HG03097 (cell line): ENCODE data around the gene APC2.
"Not testable (repeated sequence)": the region's sequence is repeated elsewhere in the genome, so short reads cannot be mapped to it uniquely, and the experiment has no call there.

ENCODE experiments used
- ATAC-seq: cut with Tn5 transposase; IDR thresholded peaks from one replicate; pipeline ENCODE4 v1.9.1; 2021; ENCODE audit not compliant: unreplicated experiment, low FRiP score

APC2 gene

GRCh38 chr19:1427221-1427920 is 22.6 kb upstream of the APC2 start:
- ATAC-seq, result no peak

- no peak for ATAC-seq
Observed at GRCh38 chr19:1428738-1429391, 21.1 kb upstream of the APC2 start.

DNA sequence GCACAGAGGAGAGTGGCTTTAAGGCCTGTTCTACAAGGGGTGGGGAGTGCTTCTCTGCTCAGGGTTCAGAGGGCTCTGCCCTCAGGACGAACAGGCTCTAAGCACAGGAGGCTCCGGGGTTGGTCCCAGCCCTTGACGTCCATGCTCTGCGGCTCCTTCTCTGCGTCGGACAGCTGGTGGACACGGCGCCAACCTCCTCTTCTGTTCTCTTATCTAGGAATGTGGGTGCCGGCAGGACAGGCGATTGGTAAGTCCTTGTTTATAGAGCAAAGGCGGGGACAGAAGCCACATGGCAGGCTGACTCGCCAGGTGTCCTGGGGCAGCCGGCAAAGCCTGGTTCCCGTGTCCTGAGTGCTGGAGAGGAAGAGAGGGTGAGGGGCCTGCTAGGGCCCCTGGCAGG is 20.2 kb upstream of the APC2 start:
- ATAC-seq, result no peak

DNA sequence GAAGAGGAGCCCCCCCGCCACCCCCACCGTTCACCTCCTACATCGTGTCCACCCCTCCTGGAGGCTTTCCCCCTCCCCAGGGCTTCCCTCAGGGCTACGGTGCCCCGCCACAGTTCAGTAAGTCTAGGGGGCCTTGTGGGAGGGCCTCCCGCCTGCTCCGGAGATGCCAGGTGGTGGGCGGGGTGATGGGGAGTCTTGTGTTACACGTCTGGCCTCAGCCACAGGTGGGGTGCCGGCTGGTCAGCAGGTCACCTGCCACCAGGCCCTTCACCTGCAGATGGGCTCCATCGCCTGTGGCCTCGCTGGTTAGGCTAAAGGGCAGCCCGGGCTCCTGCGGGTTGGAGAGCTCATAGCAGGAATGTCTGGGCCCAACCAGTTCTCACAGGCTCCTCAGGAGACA is 19.7 kb upstream of the APC2 start:
- ATAC-seq, result no peak

DNA sequence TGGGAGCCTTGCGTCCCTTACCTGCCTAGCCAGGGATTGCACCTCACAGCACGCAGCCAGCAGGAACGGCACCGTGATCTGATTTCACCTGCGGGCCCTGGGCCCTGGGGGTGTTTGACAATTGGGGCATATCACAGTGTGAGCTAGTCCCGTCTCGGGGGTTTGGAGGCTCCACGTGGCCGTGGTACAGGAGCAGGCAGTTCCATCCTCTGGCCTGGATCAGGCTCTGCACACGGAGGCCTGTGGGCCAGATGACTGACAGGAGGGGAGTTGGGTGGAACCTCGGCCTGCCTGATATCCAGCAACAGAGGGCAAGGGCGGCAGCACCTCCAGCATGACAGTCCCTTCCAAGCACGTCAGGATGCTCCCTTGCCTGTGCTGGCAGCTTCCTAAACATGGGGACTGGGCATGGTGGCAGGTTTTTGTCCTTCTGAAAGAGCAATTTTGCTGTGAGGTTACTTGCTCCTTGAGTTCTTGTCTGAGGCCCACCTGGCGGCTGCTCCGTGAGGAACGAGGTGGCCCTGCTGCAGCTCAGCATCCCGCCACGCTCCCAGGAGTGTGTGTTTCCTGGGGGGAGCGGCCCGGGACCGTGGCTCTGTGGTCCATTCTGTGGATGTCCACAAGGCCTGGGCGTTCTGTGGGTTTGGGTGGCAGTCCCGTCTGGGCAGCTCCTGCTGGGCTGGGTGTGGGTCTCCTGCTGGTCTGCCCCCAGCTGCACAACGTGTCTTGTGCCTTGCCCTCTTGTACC is 18.0 kb upstream of the APC2 start:
- ATAC-seq, result no peak

GRCh38 chr19:1432507-1432887 is 17.4 kb upstream of the APC2 start:
- no peak for ATAC-seq

DNA sequence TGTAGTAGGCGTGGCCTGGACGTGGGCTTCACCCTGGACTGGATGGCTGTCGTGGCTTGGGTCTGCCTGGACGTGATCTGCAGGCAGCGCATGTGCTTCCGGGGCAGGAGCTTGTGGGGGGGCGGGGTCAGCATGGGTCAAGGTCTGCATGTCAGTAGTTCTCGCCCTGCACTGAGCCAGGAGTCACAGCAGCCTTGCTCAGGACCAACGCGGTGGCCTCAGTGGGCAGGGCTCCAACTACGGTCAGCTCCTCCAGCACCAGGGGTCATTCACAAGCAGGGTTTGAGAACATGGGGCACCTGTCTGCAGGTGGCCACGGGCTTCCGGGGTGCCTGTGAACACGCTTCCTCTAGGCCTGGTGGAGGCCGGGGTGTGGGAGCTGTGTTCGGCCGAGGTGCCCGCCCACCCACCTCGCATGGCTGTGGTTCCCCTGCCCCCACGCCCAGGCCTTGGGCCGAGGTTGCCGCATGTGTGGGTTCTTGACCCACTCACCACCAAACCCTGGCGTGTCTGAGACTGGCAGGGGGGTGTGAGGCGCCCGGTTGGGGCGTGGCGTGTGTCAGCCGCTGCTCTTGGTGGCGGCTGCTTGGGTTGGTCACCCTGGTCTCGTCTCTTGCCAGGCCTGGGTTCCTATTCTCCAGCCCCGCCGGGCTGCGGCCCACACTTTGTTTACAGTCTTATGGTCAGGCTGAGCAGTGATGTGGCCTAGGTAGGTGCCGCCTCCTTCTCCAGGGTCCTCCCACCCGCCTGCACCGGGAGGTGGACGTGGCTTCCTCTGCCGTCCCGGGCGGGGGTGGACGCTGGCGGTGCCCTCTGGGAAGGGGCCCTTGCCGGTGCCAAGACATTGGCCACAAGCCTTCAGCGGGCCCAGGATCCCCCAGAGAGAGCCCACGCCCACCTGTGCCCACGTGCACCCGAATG is 16.5 kb upstream of the APC2 start:
- no peak for ATAC-seq

GRCh38 chr19:1434040-1434366 is 15.9 kb upstream of the APC2 start:
- ATAC-seq, result no peak

DNA sequence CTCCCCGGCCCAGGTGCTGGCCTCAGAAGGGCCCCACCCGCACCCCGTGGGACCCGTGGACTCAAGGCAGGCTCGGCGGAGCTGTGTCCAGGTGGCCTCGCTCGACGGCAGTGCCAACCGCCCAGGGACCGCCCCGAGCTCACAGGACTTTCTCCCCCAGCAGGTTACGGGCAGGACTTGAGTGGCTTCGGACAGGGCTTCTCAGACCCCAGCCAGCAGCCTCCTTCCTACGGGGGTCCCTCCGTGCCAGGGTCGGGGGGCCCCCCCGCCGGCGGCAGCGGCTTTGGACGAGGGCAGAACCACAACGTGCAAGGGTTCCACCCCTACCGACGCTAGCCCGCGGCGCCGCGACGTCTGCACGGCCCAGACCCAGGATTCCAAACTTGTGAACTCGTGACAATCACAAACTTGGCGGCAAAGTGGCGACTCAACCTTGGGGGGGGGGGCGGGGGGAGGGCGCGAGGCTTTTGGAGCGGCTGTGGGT is 15.3 kb upstream of the APC2 start:
- no peak for ATAC-seq

DNA sequence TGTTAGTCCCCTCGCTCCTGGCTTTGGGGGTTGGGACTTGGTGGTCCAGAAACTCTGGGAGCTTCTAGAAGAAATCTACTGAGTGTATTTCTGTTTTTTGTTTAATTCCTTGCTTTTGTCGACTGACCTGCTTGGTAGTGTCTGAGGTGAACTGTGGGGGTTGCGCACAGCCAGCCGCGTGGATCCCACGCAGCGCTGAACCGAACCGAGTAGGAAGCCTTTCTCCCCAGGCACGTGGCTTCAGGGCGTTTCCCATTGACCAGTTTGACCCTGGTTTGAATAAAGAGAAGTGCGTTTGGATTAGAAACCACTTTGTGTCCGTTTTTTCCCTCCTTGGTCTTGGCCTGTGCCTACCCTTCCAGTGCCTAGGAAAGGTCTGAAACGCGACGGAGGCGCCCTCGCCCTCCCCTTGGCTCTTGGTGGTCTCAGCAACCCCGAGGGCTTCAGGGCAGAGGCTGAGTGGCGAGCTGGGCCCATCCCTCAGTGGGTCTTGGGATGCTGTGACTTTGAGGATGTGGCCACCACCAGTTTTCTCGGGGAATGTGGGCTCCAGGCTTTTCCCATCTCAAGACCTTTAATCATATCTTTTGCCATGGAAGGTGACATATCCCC is 14.4 kb upstream of the APC2 start:
- no peak for ATAC-seq

DNA sequence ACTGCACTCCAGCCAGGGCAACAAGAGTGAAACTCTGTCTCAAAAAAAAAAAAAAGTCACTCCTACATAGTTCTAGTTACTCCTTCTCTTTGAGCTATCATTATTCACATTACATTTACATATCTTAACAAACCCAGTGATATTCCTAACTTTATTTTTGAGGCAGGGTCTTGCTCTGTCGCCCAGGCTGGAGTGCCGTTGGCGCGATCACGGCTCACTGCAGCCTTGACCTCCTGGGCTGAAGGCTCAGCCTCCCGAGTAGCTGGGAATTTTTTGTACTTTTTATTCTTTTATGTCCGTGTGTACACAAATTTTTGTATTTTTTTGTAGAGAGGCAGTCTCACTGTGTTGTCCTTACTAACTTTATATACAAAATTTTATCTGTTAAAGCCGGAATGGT is 12.3 kb upstream of the APC2 start:
- no peak for ATAC-seq

DNA sequence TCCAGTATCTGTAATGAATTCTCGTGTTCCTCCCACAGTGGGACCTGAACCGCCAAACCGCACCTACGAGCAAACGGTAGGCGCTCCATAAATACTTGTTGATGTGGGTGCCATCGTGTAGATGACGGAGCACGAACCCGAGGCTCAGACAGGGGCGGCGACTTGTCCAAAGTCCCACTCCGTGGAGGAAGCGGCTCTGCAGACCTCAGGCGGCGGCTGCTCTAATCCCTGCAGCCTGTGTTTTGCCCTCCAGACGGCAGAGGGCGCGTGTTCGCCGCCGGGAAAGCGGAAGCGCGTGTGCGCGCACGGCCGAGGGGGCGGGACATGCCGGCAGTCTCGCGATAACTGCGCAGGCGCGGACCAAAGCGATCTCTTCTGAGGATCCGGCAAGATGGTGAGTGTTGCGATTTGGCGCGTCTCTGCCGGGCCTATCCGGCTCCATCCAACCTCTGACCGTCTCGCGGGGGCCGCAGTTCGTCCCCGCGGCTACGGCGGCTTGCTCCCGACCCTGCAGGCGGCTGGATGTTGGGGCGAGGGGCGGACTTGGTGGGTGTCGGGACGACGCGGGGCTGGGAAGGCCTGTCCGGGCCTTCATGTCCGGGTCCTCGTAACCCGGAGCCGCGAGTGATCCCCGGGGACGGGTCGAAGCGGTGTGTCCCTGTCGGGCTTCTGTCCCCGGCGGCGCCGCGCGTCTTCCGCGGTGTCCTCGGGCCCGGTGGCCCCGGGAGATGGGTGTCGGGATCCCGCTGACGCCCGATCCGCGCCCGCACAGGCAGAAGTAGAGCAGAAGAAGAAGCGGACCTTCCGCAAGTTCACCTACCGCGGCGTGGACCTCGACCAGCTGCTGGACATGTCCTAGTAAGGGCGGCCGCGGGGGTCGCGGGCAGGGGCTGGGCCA is 11.6 kb upstream of the APC2 start, which contains the start of gene RPS15:
Gene RPS15, plus strand, starts transcription at position 362 of the 898 bp plus-strand sequence. Its CDS starts 30 bp downstream, at position 392.
- ATAC-seq, result peak; percentile 75

GRCh38 chr19:1438933-1439354 is 11.0 kb upstream of the APC2 start:
- ATAC-seq, result no peak

DNA sequence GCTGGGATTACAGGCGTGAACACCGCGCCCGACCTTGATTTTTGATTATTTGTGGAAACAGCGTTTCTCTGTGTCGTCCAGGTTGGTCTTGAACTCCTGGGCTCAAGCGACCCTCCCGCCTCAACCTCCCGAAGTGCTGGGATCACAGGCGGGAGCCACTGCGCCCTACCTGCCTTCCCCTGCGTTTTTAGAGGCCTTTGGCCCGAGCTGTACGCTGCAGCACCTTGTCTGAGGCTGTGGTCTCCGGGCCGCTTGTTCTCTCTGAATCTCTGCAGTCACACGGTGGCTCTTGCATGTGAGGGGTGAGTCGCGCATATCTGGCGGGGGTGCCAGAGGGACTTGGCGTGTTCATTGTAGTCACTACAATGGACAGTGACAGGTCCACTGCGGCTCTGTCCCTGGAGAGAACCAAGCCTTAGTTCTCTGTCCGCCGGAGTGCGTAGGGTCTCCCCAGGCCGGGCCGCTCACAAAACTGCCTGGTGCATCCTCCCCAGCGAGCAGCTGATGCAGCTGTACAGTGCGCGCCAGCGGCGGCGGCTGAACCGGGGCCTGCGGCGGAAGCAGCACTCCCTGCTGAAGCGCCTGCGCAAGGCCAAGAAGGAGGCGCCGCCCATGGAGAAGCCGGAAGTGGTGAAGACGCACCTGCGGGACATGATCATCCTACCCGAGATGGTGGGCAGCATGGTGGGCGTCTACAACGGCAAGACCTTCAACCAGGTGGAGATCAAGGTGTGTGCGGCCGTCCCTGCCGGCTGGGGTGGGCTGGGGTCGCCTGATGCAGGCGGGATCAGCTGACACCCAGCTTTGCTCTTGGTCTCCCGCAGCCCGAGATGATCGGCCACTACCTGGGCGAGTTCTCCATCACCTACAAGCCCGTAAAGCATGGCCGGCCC is 10.2 kb upstream of the APC2 start:
- ATAC-seq, result not testable (repeated sequence)

GRCh38 chr19:1440418-1440801 is 9.5 kb upstream of the APC2 start:
- no peak for ATAC-seq

DNA sequence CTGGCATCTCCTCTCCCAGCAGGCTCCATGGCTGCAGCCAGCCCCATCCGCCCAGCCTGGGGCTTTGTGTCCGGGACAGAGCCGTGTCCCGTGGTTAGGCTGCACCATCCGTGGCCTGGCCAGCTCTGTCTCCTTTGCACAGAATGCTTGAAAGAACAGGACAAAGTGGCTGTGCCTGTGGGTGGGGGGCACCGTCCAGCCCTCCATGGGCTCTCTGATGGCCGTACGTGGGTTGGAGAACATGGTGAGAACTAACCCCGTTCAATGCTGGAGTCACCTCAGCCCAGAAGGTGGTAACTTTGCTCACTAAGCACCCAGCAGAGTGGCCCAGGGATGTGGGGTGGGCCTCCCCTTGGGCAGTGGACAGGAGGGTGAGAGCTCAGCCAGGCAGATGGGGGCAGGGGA is 8.9 kb upstream of the APC2 start:
- no peak for ATAC-seq

- no peak for ATAC-seq
Observed at GRCh38 chr19:1441677-1442438, 8.1 kb upstream of the APC2 start.
